Sigmoid colon (tissue), 4 donors: ENCODE results near the gene SMYD3.

Source experiments
- CTCF ChIP-seq, 4 experiments: fragments of 450-650 bp in 3 of 4; fragments of 200-600 bp in 1 of 4; IDR thresholded peaks; one replicate each; pipeline ENCODE4 v1.5.1; 2016 to 2019; ENCODE audit warnings: antibody characterized with exemption in 4 of 4, mild to moderate bottlenecking in 3 of 4, moderate library complexity in 2 of 4
- EP300 ChIP-seq, 4 donors: sonication (generic); formaldehyde crosslinking; IDR thresholded peaks; one replicate each; pipeline ENCODE4 v1.6.1; 2017; ENCODE audit warnings: antibody characterized with exemption in 4 of 4
- POLR2A ChIP-seq, 2 donors: fragments of 450-650 bp; IDR thresholded peaks; one replicate each; pipeline ENCODE4 v1.6.1; 2016; ENCODE audit warnings: antibody characterized with exemption in 2 of 2, mild to moderate bottlenecking in 2 of 2, moderate library complexity in 2 of 2

GRCh38 chr1:245771511-245772281 lies 735.4 kb downstream of the SMYD3 start:
- TF ChIP-seq CTCF (IDR thresholded peaks at IDR 0.05), result no peak
- TF ChIP-seq POLR2A (IDR thresholded peaks at IDR 0.05), result no peak
- no peak for TF ChIP-seq EP300 (IDR thresholded peaks at IDR 0.05)
